IPS DF 4.7 (cell line): ENCODE measurements around the gene ANKHD1.
"Not testable (repeated sequence)": the region's sequence is repeated elsewhere in the genome, so short reads cannot be mapped to it uniquely, and the experiment has no call there.

Source experiments
- DNase-seq: peaks from one replicate; pipeline ENCODE4 v3.0.0-alpha.2; 2013; ENCODE audit warnings: low spot score; ENCODE audit errors: extremely low read depth

The ANKHD1 gene

GRCh38 chr5:140564196-140565023 lies 162.8 kb downstream of the ANKHD1 start, which contains the start of the genes APBB3 and SLC35A4:
TSS of gene APBB3 (minus strand) at chr5:140564598. CDS start at chr5:140564245, 353 bp downstream.
TSS of gene SLC35A4 (plus strand) at chr5:140564828. CDS start at chr5:140567170, 2,342 bp downstream.
- DNase-seq, result peak; percentile 93

GRCh38 chr5:140565024-140565779 lies 163.6 kb downstream of the ANKHD1 start:
- DNase-seq, result no peak

GRCh38 chr5:140565780-140566095 lies 164.1 kb downstream of the ANKHD1 start:
- no peak for DNase-seq

- DNase-seq, result no peak
Observed at GRCh38 chr5:140566665-140567064, 165.0 kb downstream of the ANKHD1 start.

- no peak for DNase-seq
Observed at GRCh38 chr5:140567136-140567818, 165.6 kb downstream of the ANKHD1 start.

- DNase-seq, result no peak
Observed at GRCh38 chr5:140567871-140568270, 166.2 kb downstream of the ANKHD1 start.

- DNase-seq, result no peak
Observed at GRCh38 chr5:140568443-140569063, 166.9 kb downstream of the ANKHD1 start.

GRCh38 chr5:140569197-140569596 lies 167.6 kb downstream of the ANKHD1 start:
- DNase-seq, result no peak

GRCh38 chr5:140570058-140570457 lies 168.4 kb downstream of the ANKHD1 start:
- no peak for DNase-seq

GRCh38 chr5:140570488-140570887 lies 168.9 kb downstream of the ANKHD1 start:
- no peak for DNase-seq

- no peak for DNase-seq
Observed at GRCh38 chr5:140571105-140571504, 169.5 kb downstream of the ANKHD1 start.

GRCh38 chr5:140573683-140574082 lies 172.1 kb downstream of the ANKHD1 start:
- DNase-seq, result no peak

GRCh38 chr5:140574165-140574564 lies 172.5 kb downstream of the ANKHD1 start:
- no peak for DNase-seq

- no peak for DNase-seq
Observed at GRCh38 chr5:140575309-140575708, 173.7 kb downstream of the ANKHD1 start.

GRCh38 chr5:140576776-140577201 lies 175.2 kb downstream of the ANKHD1 start:
- DNase-seq, result no peak

GRCh38 chr5:140579188-140579747 lies 177.6 kb downstream of the ANKHD1 start:
- DNase-seq, result not testable (repeated sequence)

GRCh38 chr5:140587495-140587894 lies 185.9 kb downstream of the ANKHD1 start:
- DNase-seq, result no peak

GRCh38 chr5:140588311-140589070 lies 186.9 kb downstream of the ANKHD1 start:
- no peak for DNase-seq
